Posterior vena cava (tissue), 2 donors: ENCODE measurements around the gene OR5T2. TPM values are rescaled to one million over a fixed set of nuclear protein-coding genes. Genes with fewer than 3 reads are reported as not detected.
"Not testable (repeated sequence)": the region's sequence is repeated elsewhere in the genome, so short reads cannot be mapped to it uniquely, and the experiment has no call there.

Source experiments
- DNase-seq: peaks from one replicate; pipeline ENCODE4 v3.0.0-alpha.2; 2020; ENCODE audit warnings: low spot score
- intact Hi-C, 2 donors: fragments of 100-400 bp; cut with DNase I; formaldehyde crosslinking; loops; one replicate each; pipeline versions ENCODE4 v1.14.1 to v1.14.2; 2022 to 2023
- long read RNA-seq, 2 donors: library from polyadenylated mRNA; unstranded; transcript quantifications; one replicate each; pipeline ENCODE4 v2.0.0, GENCODE V29; 2020 to 2021
- total RNA-seq, 2 donors: library from RNA; stranded (reverse); fragmentation: NEBNext Ultra II Directional; extraction: Animal tissue kit (Norgen Biotek cat#: 25700); gene quantifications; one replicate each; pipeline ENCODE4 v1.2.1, GENCODE V29; 2021
- donor health status: DM: yes; HTN: yes; CAD: no.
- donor health status: DM: yes; HTN: yes; CAD: no.

OR5T2 gene
- total RNA-seq: not detected
- long read RNA-seq, donor 1: 0 reads
- long read RNA-seq, donor 2: 0 reads

- no peak for DNase-seq
- intact Hi-C loops: no loop called here
These were observed at the start of gene OR5T2 for GRCh38 chr11:56234155-56234554. Gene OR5T2, minus strand, starts transcription at chr11:56234255. Its CDS starts 1,193 bp downstream, at chr11:56233062.

GRCh38 chr11:56273854-56274253 is 39.8 kb upstream of the OR5T2 start, which contains the start of gene OR5T1:
Gene OR5T1, plus strand, starts transcription at chr11:56274154. Its CDS starts 1,485 bp downstream, at chr11:56275639.
- intact Hi-C loops: no loop called here
- DNase-seq: no peak

GRCh38 chr11:56271092-56271491 is 37.0 kb upstream of the OR5T2 start:
- DNase-seq: no peak
- intact Hi-C loops: loop anchor here in 1 of 2 donors (2.0 kb wide), 1 partner anchor 20 kb away; no protein-coding TSS in a partner anchor

GRCh38 chr11:56251954-56252353 is 17.9 kb upstream of the OR5T2 start, which contains the start of gene OR5T3:
Gene OR5T3, plus strand, starts transcription at chr11:56252254. Its CDS starts 0 bp downstream, at chr11:56252254.
- intact Hi-C loops: no loop called here
- DNase-seq: no peak

- intact Hi-C loops, DNase-seq: not testable (repeated sequence)
These were observed 14.3 kb downstream of the OR5T2 start for GRCh38 chr11:56219735-56220134.

- no peak for DNase-seq
- intact Hi-C loops: no loop called here
These were observed 19.5 kb downstream of the OR5T2 start for GRCh38 chr11:56214537-56214936.

- no peak for DNase-seq
- intact Hi-C loops: no loop called here
These were observed 26.3 kb downstream of the OR5T2 start for GRCh38 chr11:56207790-56208189.

GRCh38 chr11:56197367-56197766 is 36.7 kb downstream of the OR5T2 start:
- no peak for DNase-seq
- intact Hi-C loops: no loop called here

- intact Hi-C loops: no loop called here
- no peak for DNase-seq
These were observed 37.4 kb downstream of the OR5T2 start for GRCh38 chr11:56196705-56197104.

GRCh38 chr11:56188602-56189001 is 45.5 kb downstream of the OR5T2 start:
- intact Hi-C loops: no loop called here
- no peak for DNase-seq

GRCh38 chr11:56183459-56183858 is 50.6 kb downstream of the OR5T2 start:
- intact Hi-C loops: no loop called here
- DNase-seq: no peak

Other genes with a start within 250 kb of the OR5T2 start
- not detected for gene OR5F1, start 239.6 kb downstream of the OR5T2 start, total RNA-seq
- gene OR5AS1, start 206.6 kb downstream of the OR5T2 start, total RNA-seq: not detected
- gene OR8I2, start 140.9 kb downstream of the OR5T2 start, total RNA-seq: not detected
- gene OR8H2, start 130.6 kb downstream of the OR5T2 start, total RNA-seq: not detected
- gene OR8H3, start 111.9 kb downstream of the OR5T2 start, total RNA-seq: not detected
- gene OR8J3, start 94.1 kb downstream of the OR5T2 start, total RNA-seq: not detected
- gene OR8K5, start 73.9 kb downstream of the OR5T2 start, total RNA-seq: not detected
- gene OR5J2, start 57.6 kb downstream of the OR5T2 start, total RNA-seq: not detected
- not detected for gene OR5T3, start 18.0 kb upstream of the OR5T2 start, total RNA-seq
- gene OR5T1, start 39.9 kb upstream of the OR5T2 start, total RNA-seq: not detected
- not detected for gene OR8H1, start 58.0 kb upstream of the OR5T2 start, total RNA-seq
- gene OR8K3, start 80.9 kb upstream of the OR5T2 start, total RNA-seq: not detected
- gene OR8K1, start 111.8 kb upstream of the OR5T2 start, total RNA-seq: not detected
- not detected for gene OR8J1, start 120.0 kb upstream of the OR5T2 start, total RNA-seq
- not detected for gene OR8U1, start 141.4 kb upstream of the OR5T2 start, total RNA-seq
- not detected for gene OR5AL1, start 178.4 kb upstream of the OR5T2 start, total RNA-seq
- gene OR5M3, start 239.1 kb upstream of the OR5T2 start, total RNA-seq: not detected